ENCODE data around the gene ADARB2. TPM values are rescaled to one million over a fixed set of nuclear protein-coding genes. Genes with fewer than 3 reads are reported as not detected.
"Not testable (repeated sequence)": the region's sequence is repeated elsewhere in the genome, so short reads cannot be mapped to it uniquely, and the experiment has no call there.

Gene ADARB2
- total RNA-seq, 2 donors from 2014 or later = 1.1 to 1.8 TPM

GRCh38 chr10:1434202-1434601, 303.1 kb downstream of the ADARB2 start:
- H3K27ac ChIP-seq (ENCODE audit: low read depth, low read length) = no peak overlapping the region
- Mint-ChIP-seq H3K27me3 (ENCODE audit: insufficient read depth) (no peaks in the 10 kb centered on the region), H3K4me3 (no peak overlapping the region), H3K36me3 (ENCODE audit: low read depth) (no peaks in the 10 kb centered on the region), H3K27ac (no peak overlapping the region), H3K4me1 (peaks cover 24% of the 10 kb centered on the region), H3K9me3 (peaks cover 18% of the 10 kb centered on the region)
- no peak for TF ChIP-seq CTCF (conservative IDR thresholded peaks at IDR 0.05)
- H3K4me1 ChIP-seq (ENCODE audit: control insufficient read depth, insufficient read depth, low read length) = no peaks in the 10 kb centered on the region
- peaks cover 8% of the 10 kb centered on the region for H3K9me3 ChIP-seq (ENCODE audit: control insufficient read depth, low read length)
- WGBS, 2 experiments (ENCODE audit: insufficient coverage in 1 of 2, insufficient read length in 1 of 2) = 57 to 85% methylated on average over 6 to 11 of the region's 11 CpGs
- H3K9ac ChIP-seq (ENCODE audit: extremely low read depth, low read length, poor library complexity, severe bottlenecking) = no peak overlapping the region
- no peaks in the 10 kb centered on the region for H3K27me3 ChIP-seq (ENCODE audit: control insufficient read depth, insufficient read depth, low read length, poor library complexity, severe bottlenecking)
- H3K36me3 ChIP-seq (ENCODE audit: control insufficient read depth, insufficient read depth, low read length) = no peaks in the 10 kb centered on the region
- H3K4me3 ChIP-seq (ENCODE audit: low read length) = no peak overlapping the region
- DNase-seq = peak; percentile 83

- no peaks in the 10 kb centered on the region for H3K36me3 ChIP-seq (ENCODE audit: control insufficient read depth, insufficient read depth, low read length)
- no peaks in the 10 kb centered on the region for H3K36me3 Mint-ChIP-seq (ENCODE audit: low read depth)
- H3K27ac ChIP-seq (ENCODE audit: low read depth, low read length) = no peak overlapping the region
- DNase-seq = no peak
- H3K27me3 ChIP-seq (ENCODE audit: control insufficient read depth, insufficient read depth, low read length, poor library complexity, severe bottlenecking) = no peaks in the 10 kb centered on the region
- no peaks in the 10 kb centered on the region for H3K27me3 Mint-ChIP-seq (ENCODE audit: insufficient read depth)
- TF ChIP-seq CTCF (conservative IDR thresholded peaks at IDR 0.05) = no peak
- 91 to 92% methylated on average over 3 of the region's 3 CpGs for WGBS, 2 experiments (ENCODE audit: insufficient coverage in 1 of 2, insufficient read length in 1 of 2)
- H3K4me1 Mint-ChIP-seq = peaks cover 24% of the 10 kb centered on the region
- no peak overlapping the region for H3K9ac ChIP-seq (ENCODE audit: extremely low read depth, low read length, poor library complexity, severe bottlenecking)
- H3K4me1 ChIP-seq (ENCODE audit: control insufficient read depth, insufficient read depth, low read length) = no peaks in the 10 kb centered on the region
- H3K27ac Mint-ChIP-seq = no peak overlapping the region
- peaks cover 18% of the 10 kb centered on the region for H3K9me3 Mint-ChIP-seq
- no peak overlapping the region for H3K4me3 Mint-ChIP-seq
- no peak overlapping the region for H3K4me3 ChIP-seq (ENCODE audit: low read length)
- peaks cover 8% of the 10 kb centered on the region for H3K9me3 ChIP-seq (ENCODE audit: control insufficient read depth, low read length)
Measured at GRCh38 chr10:1432161-1432560, 305.2 kb downstream of the ADARB2 start.

- 100% methylated on average over 1 of the region's 1 CpG; no CpG with 5 or more reads in 1 of the 2 experiments for WGBS, 2 experiments (ENCODE audit: insufficient coverage in 1 of 2, insufficient read length in 1 of 2)
- DNase-seq = no peak
- H3K4me3 Mint-ChIP-seq = no peak overlapping the region
- H3K27me3 Mint-ChIP-seq (ENCODE audit: insufficient read depth) = no peaks in the 10 kb centered on the region
- Histone ChIP-seq H3K36me3 (ENCODE audit: control insufficient read depth, insufficient read depth, low read length) (no peaks in the 10 kb centered on the region), H3K4me3 (ENCODE audit: low read length) (no peak overlapping the region), H3K9me3 (ENCODE audit: control insufficient read depth, low read length) (peaks cover 8% of the 10 kb centered on the region), H3K27ac (ENCODE audit: low read depth, low read length) (no peak overlapping the region), H3K9ac (ENCODE audit: extremely low read depth, low read length, poor library complexity, severe bottlenecking) (no peak overlapping the region), H3K27me3 (ENCODE audit: control insufficient read depth, insufficient read depth, low read length, poor library complexity, severe bottlenecking) (no peaks in the 10 kb centered on the region), H3K4me1 (ENCODE audit: control insufficient read depth, insufficient read depth, low read length) (no peaks in the 10 kb centered on the region)
- no peaks in the 10 kb centered on the region for H3K36me3 Mint-ChIP-seq (ENCODE audit: low read depth)
- H3K27ac Mint-ChIP-seq = no peak overlapping the region
- TF ChIP-seq CTCF (conservative IDR thresholded peaks at IDR 0.05) = no peak
- peaks cover 18% of the 10 kb centered on the region for H3K9me3 Mint-ChIP-seq
- peaks cover 24% of the 10 kb centered on the region for H3K4me1 Mint-ChIP-seq
Measured at GRCh38 chr10:1431229-1431628, 306.1 kb downstream of the ADARB2 start.

DNA sequence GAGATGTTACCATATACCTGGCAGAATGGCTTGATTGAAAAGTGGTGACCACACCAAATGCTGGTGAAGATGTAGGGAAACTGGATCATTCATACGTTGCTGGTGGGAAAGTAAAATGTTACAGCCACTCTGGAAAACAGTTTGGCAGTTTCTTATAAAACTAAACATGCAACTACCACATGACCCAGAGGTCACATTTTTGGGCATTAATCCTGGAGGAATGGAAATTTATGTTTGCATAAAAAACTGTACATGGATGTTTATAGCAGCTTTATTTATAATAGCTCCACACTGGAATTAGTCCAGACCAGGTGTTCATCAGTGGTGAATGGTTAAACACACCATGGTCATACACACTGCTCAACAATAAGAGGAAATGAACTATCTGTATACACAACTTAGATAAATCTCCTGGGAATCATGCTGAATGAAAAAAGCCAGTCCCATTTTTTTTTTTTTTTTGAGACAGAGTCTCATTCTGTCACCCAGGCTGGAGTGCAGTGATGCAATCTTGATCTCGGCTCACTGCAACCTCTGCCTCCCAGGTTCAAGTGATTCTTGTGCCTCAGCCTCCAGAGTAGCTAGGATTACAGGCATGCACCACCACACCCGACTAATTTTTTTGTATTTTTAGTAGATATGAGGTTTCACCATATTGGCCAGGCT, 309.7 kb downstream of the ADARB2 start:
- not testable (repeated sequence) for H3K4me1 Mint-ChIP-seq; H3K27ac ChIP-seq (ENCODE audit: low read depth, low read length); H3K9me3 ChIP-seq (ENCODE audit: control insufficient read depth, low read length); H3K4me1 ChIP-seq (ENCODE audit: control insufficient read depth, insufficient read depth, low read length); H3K4me3 ChIP-seq (ENCODE audit: low read length); H3K27ac Mint-ChIP-seq; H3K27me3 Mint-ChIP-seq (ENCODE audit: insufficient read depth); H3K27me3 ChIP-seq (ENCODE audit: control insufficient read depth, insufficient read depth, low read length, poor library complexity, severe bottlenecking); DNase-seq; H3K36me3 Mint-ChIP-seq (ENCODE audit: low read depth); H3K4me3 Mint-ChIP-seq; H3K36me3 ChIP-seq (ENCODE audit: control insufficient read depth, insufficient read depth, low read length); H3K9ac ChIP-seq (ENCODE audit: extremely low read depth, low read length, poor library complexity, severe bottlenecking)
- peaks cover 18% of the 10 kb centered on the region for H3K9me3 Mint-ChIP-seq
- WGBS, 2 experiments (ENCODE audit: insufficient coverage in 1 of 2, insufficient read length in 1 of 2) = 89 to 93% methylated on average over 1 to 3 of the region's 3 CpGs
